Activated naive CD8-positive, alpha-beta T cell treated with anti-CD3 and anti-CD28 coated beads, Interleukin-2, amount 10 ng/mL, durations not matched to agents 7 days and 5 days (primary cell): Measurements from ENCODE around the gene COPE. TPM values are rescaled to one million over a fixed set of nuclear protein-coding genes. Genes with fewer than 3 reads are reported as not detected.

ENCODE experiments used
- ATAC-seq: fragments of 150-1000 bp; cut with Tn5 transposase; one replicate; pipeline ENCODE4 v1.10.0; 2021; ENCODE audit warnings: low read depth, moderate library complexity
- POLR2A ChIA-PET: fragments of 350-600 bp; sonication (Branson Sonifier 250); formaldehyde crosslinking; loops from one replicate; lab custom pipeline; 2021; ENCODE audit warnings: antibody characterized with exemption; lab: Charles Lee
- DNase-seq: peaks from one replicate; pipeline ENCODE4 v3.0.0; 2021
- H3K27ac Mint-ChIP-seq: one replicate; pipeline ENCODE4 v1.8.0; 2022; ENCODE audit warnings: mild to moderate bottlenecking, mixed read lengths
- H3K27me3 Mint-ChIP-seq: one replicate; pipeline ENCODE4 v1.8.0; 2022; ENCODE audit warnings: mild to moderate bottlenecking, moderate library complexity, mixed read lengths
- H3K36me3 Mint-ChIP-seq: one replicate; pipeline ENCODE4 v1.8.0; 2021; ENCODE audit warnings: mild to moderate bottlenecking, mixed read lengths
- H3K4me1 Mint-ChIP-seq: one replicate; pipeline ENCODE4 v1.8.0; 2021; ENCODE audit warnings: mixed read lengths
- H3K4me3 Mint-ChIP-seq: one replicate; pipeline ENCODE4 v1.8.0; 2022; ENCODE audit warnings: mild to moderate bottlenecking, moderate library complexity, mixed read lengths
- H3K9me3 Mint-ChIP-seq: one replicate; pipeline ENCODE4 v1.8.0; 2021; ENCODE audit warnings: mixed read lengths
- total RNA-seq, 2 experiments: library from RNA; stranded (reverse); gene quantifications; one replicate each; pipeline ENCODE4 v1.2.3, GENCODE V29; 2021

COPE gene
- total RNA-seq, 2 experiments from 2014 or later = 209 to 213 TPM

GRCh38 chr19:18859676-18860301, 59.4 kb downstream of the COPE start:
- H3K36me3 Mint-ChIP-seq = peaks cover 18% of the 10 kb centered on the region
- no peaks in the 10 kb centered on the region for H3K4me1 Mint-ChIP-seq
- H3K4me3 Mint-ChIP-seq = no peak overlapping the region
- POLR2A ChIA-PET = no interaction called here
- DNase-seq = no peak
- no peaks in the 10 kb centered on the region for H3K27me3 Mint-ChIP-seq
- no peak for ATAC-seq
- no peak overlapping the region for H3K27ac Mint-ChIP-seq
- H3K9me3 Mint-ChIP-seq = no peaks in the 10 kb centered on the region

GRCh38 chr19:18858906-18859646, 60.1 kb downstream of the COPE start:
- POLR2A ChIA-PET = no interaction called here
- H3K36me3 Mint-ChIP-seq = peaks cover 16% of the 10 kb centered on the region
- no peak overlapping the region for H3K27ac Mint-ChIP-seq

DNA sequence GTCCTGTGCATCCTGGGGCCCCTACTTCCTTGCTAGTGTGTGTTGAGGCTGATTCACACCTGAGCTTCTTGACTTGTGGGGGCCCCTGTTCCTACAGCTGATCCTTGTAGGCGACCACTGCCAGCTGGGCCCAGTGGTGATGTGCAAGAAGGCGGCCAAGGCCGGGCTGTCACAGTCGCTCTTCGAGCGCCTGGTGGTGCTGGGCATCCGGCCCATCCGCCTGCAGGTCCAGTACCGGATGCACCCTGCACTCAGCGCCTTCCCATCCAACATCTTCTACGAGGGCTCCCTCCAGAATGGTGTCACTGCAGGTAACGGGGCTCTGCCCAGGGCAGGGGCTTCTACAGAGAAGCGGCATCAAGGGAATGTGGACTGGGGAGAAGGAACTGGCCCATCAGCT, 62.0 kb downstream of the COPE start:
- Mint-ChIP-seq H3K9me3 (no peaks in the 10 kb centered on the region), H3K4me1 (no peaks in the 10 kb centered on the region), H3K27me3 (no peaks in the 10 kb centered on the region), H3K4me3 (no peak overlapping the region), H3K27ac (no peak overlapping the region), H3K36me3 (peaks cover 19% of the 10 kb centered on the region)
- POLR2A ChIA-PET = no interaction called here
- DNase-seq (no peak), ATAC-seq (no peak)

More at GRCh38 chr19:18858906-18859646, 60.1 kb downstream of the COPE start:
- ATAC-seq = no peak
- Mint-ChIP-seq H3K9me3 (no peaks in the 10 kb centered on the region), H3K27me3 (no peaks in the 10 kb centered on the region), H3K4me3 (no peak overlapping the region), H3K4me1 (no peaks in the 10 kb centered on the region)
- DNase-seq = no peak

GRCh38 chr19:18856385-18857126, 62.6 kb downstream of the COPE start:
- no peak overlapping the region for H3K4me3 Mint-ChIP-seq
- DNase-seq (no peak), ATAC-seq (no peak)
- no peak overlapping the region for H3K27ac Mint-ChIP-seq
- H3K36me3 Mint-ChIP-seq = peaks cover 19% of the 10 kb centered on the region
- POLR2A ChIA-PET = interaction anchor here (1.0 to 1.2 kb wide), 4 partner anchors 16 to 437 kb away, joined by 3 to 4 read pairs (median 3); partner anchors contain the start of gene SSBP4
- no peaks in the 10 kb centered on the region for H3K27me3 Mint-ChIP-seq
- no peaks in the 10 kb centered on the region for H3K9me3 Mint-ChIP-seq
- H3K4me1 Mint-ChIP-seq = no peaks in the 10 kb centered on the region

DNA sequence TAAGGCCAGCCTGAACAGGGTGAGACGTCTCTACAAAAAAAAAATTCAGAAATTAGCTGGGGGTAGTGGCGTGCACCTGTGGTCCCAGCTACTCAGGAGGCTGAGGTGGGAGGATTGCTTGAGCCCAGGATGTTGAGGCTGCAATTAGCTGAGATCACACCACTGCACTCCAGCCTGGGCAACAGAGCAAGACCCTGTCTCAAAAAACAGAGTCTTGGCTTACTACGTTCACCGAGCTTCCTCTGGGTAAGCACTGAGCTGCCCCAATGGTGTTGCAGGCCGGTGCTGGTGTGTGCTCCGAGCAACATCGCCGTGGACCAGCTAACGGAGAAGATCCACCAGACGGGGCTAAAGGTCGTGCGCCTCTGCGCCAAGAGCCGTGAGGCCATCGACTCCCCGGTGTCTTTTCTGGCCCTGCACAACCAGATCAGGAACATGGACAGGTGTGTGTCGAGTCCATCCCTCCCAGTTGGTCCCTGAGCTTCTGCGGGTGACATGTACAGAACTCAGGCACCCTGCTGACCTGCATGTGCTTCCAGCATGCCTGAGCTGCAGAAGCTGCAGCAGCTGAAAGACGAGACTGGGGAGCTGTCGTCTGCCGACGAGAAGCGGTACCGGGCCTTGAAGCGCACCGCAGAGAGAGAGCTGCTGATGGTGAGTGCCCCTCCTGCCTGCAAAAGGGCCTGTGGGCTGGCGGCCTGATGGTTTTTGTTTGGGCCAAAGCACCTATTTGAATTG, 63.4 kb downstream of the COPE start:
- DNase-seq (no peak), ATAC-seq (no peak)
- no peaks in the 10 kb centered on the region for H3K4me1 Mint-ChIP-seq
- H3K36me3 Mint-ChIP-seq = peaks cover 15% of the 10 kb centered on the region
- H3K27ac Mint-ChIP-seq = no peak overlapping the region
- H3K9me3 Mint-ChIP-seq = no peaks in the 10 kb centered on the region
- POLR2A ChIA-PET = interaction anchor here (1.0 to 1.2 kb wide), 4 partner anchors 15 to 437 kb away, joined by 3 to 4 read pairs (median 3); partner anchors contain the start of gene SSBP4
- no peak overlapping the region for H3K4me3 Mint-ChIP-seq
- H3K27me3 Mint-ChIP-seq = no peaks in the 10 kb centered on the region

- Mint-ChIP-seq H3K27ac (no peak overlapping the region), H3K4me3 (no peak overlapping the region), H3K4me1 (no peaks in the 10 kb centered on the region), H3K36me3 (peaks cover 12% of the 10 kb centered on the region), H3K9me3 (no peaks in the 10 kb centered on the region), H3K27me3 (no peaks in the 10 kb centered on the region)
- ATAC-seq (no peak), DNase-seq (no peak)
- POLR2A ChIA-PET = no interaction called here
Observed at GRCh38 chr19:18854982-18855381, 64.2 kb downstream of the COPE start.

DNA sequence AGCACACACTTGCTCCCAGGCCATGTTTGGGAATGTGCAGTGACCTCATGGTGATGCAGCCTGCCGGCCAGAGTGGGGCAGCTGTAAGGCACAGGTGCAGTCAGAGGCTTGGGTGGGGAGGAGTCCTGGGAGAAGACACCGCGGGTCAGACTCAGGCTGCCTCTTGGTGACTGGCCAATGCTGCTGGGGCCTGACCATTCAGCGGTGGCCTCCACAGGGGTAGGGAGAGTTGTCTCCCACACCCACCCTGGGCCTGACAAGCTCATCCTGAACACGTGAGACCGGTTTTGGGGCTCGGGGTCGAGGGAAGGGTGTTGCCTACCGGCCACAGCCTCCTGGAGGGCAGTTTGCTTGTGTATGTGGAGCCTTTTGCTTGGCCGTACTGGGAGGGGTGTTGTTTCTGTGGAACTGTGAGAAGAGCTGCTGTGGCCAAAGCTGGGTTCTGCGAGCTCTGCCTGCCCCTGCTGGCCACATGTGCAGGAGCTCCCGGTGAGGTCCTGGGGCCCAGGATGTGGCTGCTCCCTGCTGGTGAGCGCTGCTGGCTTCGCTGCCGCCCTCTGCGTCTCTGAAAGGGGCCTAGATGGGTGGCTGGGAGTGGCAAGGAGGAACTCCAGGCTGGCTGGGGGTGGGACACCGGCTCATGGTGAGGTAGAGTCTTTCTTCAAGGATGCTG, 65.3 kb downstream of the COPE start:
- POLR2A ChIA-PET = no interaction called here
- ATAC-seq (no peak), DNase-seq (no peak)
- H3K36me3 Mint-ChIP-seq = peaks cover 16% of the 10 kb centered on the region
- peaks cover 5% of the 10 kb centered on the region for H3K4me1 Mint-ChIP-seq
- no peaks in the 10 kb centered on the region for H3K9me3 Mint-ChIP-seq
- H3K4me3 Mint-ChIP-seq = no peak overlapping the region
- no peak overlapping the region for H3K27ac Mint-ChIP-seq
- no peaks in the 10 kb centered on the region for H3K27me3 Mint-ChIP-seq

- Mint-ChIP-seq H3K4me3 (no peak overlapping the region), H3K9me3 (no peaks in the 10 kb centered on the region), H3K36me3 (peaks cover 17% of the 10 kb centered on the region), H3K4me1 (peaks cover 9% of the 10 kb centered on the region), H3K27me3 (no peaks in the 10 kb centered on the region), H3K27ac (no peak overlapping the region)
- DNase-seq = no peak
- no peak for ATAC-seq
- POLR2A ChIA-PET = no interaction called here
Observed at GRCh38 chr19:18852648-18853047, 66.5 kb downstream of the COPE start.

GRCh38 chr19:18851673-18852325, 67.4 kb downstream of the COPE start:
- no peak overlapping the region for H3K4me3 Mint-ChIP-seq
- no peaks in the 10 kb centered on the region for H3K9me3 Mint-ChIP-seq
- POLR2A ChIA-PET = no interaction called here
- ATAC-seq (no peak), DNase-seq (no peak)
- H3K27ac Mint-ChIP-seq = no peak overlapping the region
- H3K4me1 Mint-ChIP-seq = peaks cover 15% of the 10 kb centered on the region
- H3K36me3 Mint-ChIP-seq = peaks cover 17% of the 10 kb centered on the region
- H3K27me3 Mint-ChIP-seq = no peaks in the 10 kb centered on the region

GRCh38 chr19:18850471-18851375, 68.5 kb downstream of the COPE start:
- peaks cover 21% of the 10 kb centered on the region for H3K4me1 Mint-ChIP-seq
- peaks cover 19% of the 10 kb centered on the region for H3K36me3 Mint-ChIP-seq
- no peaks in the 10 kb centered on the region for H3K9me3 Mint-ChIP-seq
- POLR2A ChIA-PET = no interaction called here
- ATAC-seq = no peak
- no peak overlapping the region for H3K4me3 Mint-ChIP-seq
- H3K27ac Mint-ChIP-seq = no peak overlapping the region
- no peak for DNase-seq
- no peaks in the 10 kb centered on the region for H3K27me3 Mint-ChIP-seq

DNA sequence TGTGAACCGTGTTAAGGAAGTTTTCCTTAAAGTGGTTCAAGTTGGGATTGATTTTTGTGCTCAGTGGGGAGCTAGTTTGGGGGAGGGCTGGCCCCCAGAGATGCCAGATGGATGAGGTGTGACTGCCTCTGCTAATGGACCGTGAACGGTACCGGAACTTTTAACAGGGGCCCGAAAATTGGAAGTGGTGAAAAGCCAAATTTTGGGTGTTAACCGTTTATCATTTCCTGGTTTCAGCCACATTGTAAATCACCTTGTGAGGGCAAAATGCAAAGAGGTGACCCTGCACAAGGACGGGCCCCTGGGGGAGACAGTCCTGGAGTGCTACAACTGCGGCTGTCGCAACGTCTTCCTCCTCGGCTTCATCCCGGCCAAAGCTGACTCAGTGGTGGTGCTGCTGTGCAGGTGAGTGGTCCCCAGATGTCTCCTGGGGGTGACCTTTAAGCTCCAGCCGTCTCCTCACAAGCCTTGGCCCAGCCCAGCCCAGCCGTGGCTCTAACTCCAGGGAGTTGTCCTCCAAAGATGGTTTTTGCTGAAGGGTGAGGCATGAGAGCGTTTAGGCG, 69.3 kb downstream of the COPE start:
- H3K4me3 Mint-ChIP-seq = no peak overlapping the region
- POLR2A ChIA-PET = no interaction called here
- peaks cover 18% of the 10 kb centered on the region for H3K36me3 Mint-ChIP-seq
- DNase-seq (no peak), ATAC-seq (no peak)
- no peaks in the 10 kb centered on the region for H3K9me3 Mint-ChIP-seq
- H3K27me3 Mint-ChIP-seq = no peaks in the 10 kb centered on the region
- no peak overlapping the region for H3K27ac Mint-ChIP-seq
- H3K4me1 Mint-ChIP-seq = peaks cover 22% of the 10 kb centered on the region
